DND-41 (cell line): ENCODE results near the gene TAGLN3.
A peak's percentile ranks its signal among the peaks of the same experiment; 100 is the strongest.

Experiments
- ATAC-seq: fragments of 200-7000 bp; cut with Tn5 transposase; 3 replicates; pipeline ENCODE4 v1.9.1; 2021; ENCODE audit warnings: low read depth; ENCODE audit not compliant: insufficient read depth
- DNase-seq: peaks from one replicate; pipeline ENCODE4 v3.0.0-alpha.2; 2020
- H2AFZ ChIP-seq: 2 replicates; pipeline ENCODE4 v1.6.0; 2012; ENCODE audit warnings: low read depth, low read length
- H3K27ac ChIP-seq: 2 replicates; pipeline ENCODE4 v1.5.1; 2012; ENCODE audit warnings: low read length, inconsistent platforms
- H3K27me3 ChIP-seq: fragments of 200-600 bp; sonication (generic); 2 replicates; pipeline ENCODE4 v1.6.0; 2012; ENCODE audit warnings: low read length, mild to moderate bottlenecking, inconsistent platforms; ENCODE audit not compliant: insufficient read depth, poor library complexity
- H3K36me3 ChIP-seq: 2 replicates; pipeline ENCODE4 v1.5.1; 2012; ENCODE audit warnings: low read length, inconsistent platforms; ENCODE audit not compliant: insufficient read depth
- H3K4me1 ChIP-seq: 2 replicates; pipeline ENCODE4 v1.5.1; 2012; ENCODE audit warnings: mild to moderate bottlenecking, low read length; ENCODE audit not compliant: insufficient read depth
- H3K4me2 ChIP-seq: 2 replicates; pipeline ENCODE4 v1.6.0; 2012; ENCODE audit warnings: mild to moderate bottlenecking, moderate library complexity, low read length, inconsistent platforms; ENCODE audit not compliant: insufficient read depth
- H3K4me3 ChIP-seq, 2 experiments: fragments of 200-600 bp in 1 of 2; shearing (Covaris generic) in 1 of 2; 2 replicates each; pipeline ENCODE4 v1.5.1; 2012 to 2016; ENCODE audit warnings: inconsistent platforms in 2 of 2, low read length in 2 of 2, mild to moderate bottlenecking in 2 of 2, low read depth in 1 of 2, moderate library complexity in 1 of 2
- H3K79me2 ChIP-seq: 2 replicates; pipeline ENCODE4 v1.6.0; 2012; ENCODE audit warnings: low read length, inconsistent platforms; ENCODE audit not compliant: insufficient read depth
- H3K9ac ChIP-seq: 2 replicates; pipeline ENCODE4 v1.6.0; 2012; ENCODE audit warnings: low read depth, mild to moderate bottlenecking, inconsistent platforms, low read length, moderate library complexity
- H3K9me3 ChIP-seq: 2 replicates; pipeline ENCODE4 v1.5.1; 2012; ENCODE audit warnings: low read length, moderate library complexity, mild to moderate bottlenecking, inconsistent platforms; ENCODE audit not compliant: insufficient read depth, severe bottlenecking
- H4K20me1 ChIP-seq: 2 replicates; pipeline ENCODE4 v1.6.0; 2012; ENCODE audit warnings: low read length; ENCODE audit not compliant: insufficient read depth
- CTCF ChIP-seq: IDR thresholded peaks from 2 replicates; pipeline ENCODE4 v1.5.1; 2012; ENCODE audit warnings: borderline replicate concordance, low read length, moderate library complexity, mild to moderate bottlenecking; ENCODE audit not compliant: poor library complexity, severe bottlenecking; ENCODE audit errors: extremely low read depth
- EZH2 ChIP-seq: IDR thresholded peaks from 3 replicates; pipeline ENCODE4 v1.6.1; 2012; ENCODE audit warnings: borderline replicate concordance, low read depth, mild to moderate bottlenecking, moderate library complexity, low read length, inconsistent platforms; ENCODE audit not compliant: severe bottlenecking

The TAGLN3 gene

GRCh38 chr3:111967068-111967467 lies 31.7 kb upstream of the TAGLN3 start:
- Histone ChIP-seq H3K4me2 (peak overlapping the region; percentile 56; the same call in 1 of the 2 replicates), H3K27ac (no peak overlapping the region), H3K9me3 (no peaks in the 10 kb centered on the region), H3K9ac (no peak overlapping the region), H4K20me1 (no peaks in the 10 kb centered on the region), H3K27me3 (no peaks in the 10 kb centered on the region), H3K4me3 (no peak overlapping the region), H2AFZ (peak overlapping the region; percentile 60), H3K79me2 (no peaks in the 10 kb centered on the region), H3K36me3 (no peaks in the 10 kb centered on the region), H3K4me1 (peaks cover 6% of the 10 kb centered on the region; the same call in 1 of the 2 replicates)
- TF ChIP-seq EZH2 (no peak), CTCF (no peak)
- no peak for DNase-seq
- ATAC-seq = no peak

- Histone ChIP-seq H2AFZ (peak overlapping the region; percentile 60), H3K27ac (no peak overlapping the region), H3K4me3 (no peak overlapping the region), H4K20me1 (no peaks in the 10 kb centered on the region), H3K9ac (no peak overlapping the region), H3K36me3 (no peaks in the 10 kb centered on the region), H3K79me2 (no peaks in the 10 kb centered on the region), H3K9me3 (no peaks in the 10 kb centered on the region), H3K4me1 (peaks cover 6% of the 10 kb centered on the region; the same call in 1 of the 2 replicates), H3K27me3 (no peaks in the 10 kb centered on the region), H3K4me2 (peak overlapping the region; percentile 56)
- peak; percentile 86 for DNase-seq
- peak; percentile 100 for ATAC-seq
- TF ChIP-seq EZH2 (no peak), CTCF (peak; percentile 91)
These were observed 31.0 kb upstream of the TAGLN3 start for GRCh38 chr3:111967651-111968274.

- no peak overlapping the region for H3K27ac ChIP-seq
- no peaks in the 10 kb centered on the region for H3K9me3 ChIP-seq
- H3K27me3 ChIP-seq = no peaks in the 10 kb centered on the region
- TF ChIP-seq EZH2 (no peak), CTCF (no peak)
- no peak for DNase-seq
- no peaks in the 10 kb centered on the region for H4K20me1 ChIP-seq
- no peaks in the 10 kb centered on the region for H3K36me3 ChIP-seq
- H3K4me1 ChIP-seq = peaks cover 6% of the 10 kb centered on the region; the same call in 1 of the 2 replicates
- H3K9ac ChIP-seq = no peak overlapping the region
- no peak overlapping the region for H3K4me2 ChIP-seq
- no peak overlapping the region for H2AFZ ChIP-seq
- H3K4me3 ChIP-seq = no peak overlapping the region
- ATAC-seq = no peak
- H3K79me2 ChIP-seq = no peaks in the 10 kb centered on the region
These were observed 30.2 kb upstream of the TAGLN3 start for GRCh38 chr3:111968319-111969054.
